SK-N-SH (cell line): ENCODE measurements around the gene B3GAT3.

Experiments
- ELF1 ChIP-seq: IDR thresholded peaks from 2 replicates; pipeline ENCODE4 v1.4.0; 2012
- FOXJ3 ChIP-seq: sonication (generic); formaldehyde crosslinking; IDR thresholded peaks from 2 replicates; pipeline ENCODE4 v1.5.1; 2020; ENCODE audit warnings: mild to moderate bottlenecking, missing genetic modification reagents
- RCOR1 ChIP-seq: fragments of 150-350 bp; IDR thresholded peaks from 2 replicates; pipeline ENCODE4 v1.6.1; 2017; ENCODE audit warnings: antibody characterized with exemption, low read length
- SMC3 ChIP-seq: IDR thresholded peaks from 2 replicates; pipeline ENCODE4 v1.6.1; 2012; ENCODE audit warnings: low read depth, low read length, improper control_type of control experiment
- TF ChIP-seq, protein P1 (sequence below): fragments of 200-600 bp; sonication (generic); IDR thresholded peaks from 2 replicates; pipeline ENCODE4 v1.6.1; 2017; ENCODE audit warnings: antibody characterized with exemption, mild to moderate bottlenecking, moderate library complexity

DNA sequence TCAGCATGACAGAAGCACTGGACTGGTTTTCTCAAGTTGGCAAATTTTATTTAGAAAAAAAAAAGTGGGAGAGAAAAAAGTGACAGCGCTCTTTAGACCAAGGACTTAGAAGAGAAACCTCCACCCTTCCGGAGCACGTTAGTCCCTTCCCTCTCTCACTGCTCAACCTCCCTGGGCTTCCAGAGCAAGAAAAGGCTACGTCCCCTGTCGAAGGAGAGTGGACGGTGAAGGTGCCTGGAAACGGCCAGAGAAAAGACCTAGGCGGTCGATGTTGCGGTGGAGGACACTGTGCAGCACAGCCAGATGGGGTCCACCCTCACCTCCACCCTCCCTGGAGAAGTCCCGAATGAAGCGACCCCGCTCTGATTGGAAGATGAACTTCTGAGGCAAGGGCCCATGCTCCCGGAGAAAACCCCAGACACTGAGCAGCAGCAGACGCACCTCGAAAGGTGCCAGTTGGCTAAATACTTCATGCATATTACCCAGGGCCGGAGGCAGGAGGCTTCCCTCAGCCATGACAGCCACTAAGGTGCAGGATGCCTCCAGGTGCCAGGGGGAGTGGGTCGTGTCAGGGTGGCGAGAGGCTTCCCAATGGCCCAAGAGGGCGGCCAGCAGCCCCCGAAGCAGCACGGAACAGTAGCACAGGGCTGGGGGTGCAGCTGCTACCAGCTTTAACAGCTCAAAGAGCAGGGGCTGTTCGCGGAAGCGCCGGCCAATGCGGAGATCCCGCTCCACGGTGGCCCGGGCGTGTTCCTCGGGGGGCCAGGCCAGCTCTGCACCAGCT is 25.2 kb upstream of the B3GAT3 start:
- TF ChIP-seq SMC3, result no peak
- TF ChIP-seq RCOR1, result no peak
- no peak for TF ChIP-seq FOXJ3 (CRISPR knock-in tag)
- TF ChIP-seq, protein P1, sequence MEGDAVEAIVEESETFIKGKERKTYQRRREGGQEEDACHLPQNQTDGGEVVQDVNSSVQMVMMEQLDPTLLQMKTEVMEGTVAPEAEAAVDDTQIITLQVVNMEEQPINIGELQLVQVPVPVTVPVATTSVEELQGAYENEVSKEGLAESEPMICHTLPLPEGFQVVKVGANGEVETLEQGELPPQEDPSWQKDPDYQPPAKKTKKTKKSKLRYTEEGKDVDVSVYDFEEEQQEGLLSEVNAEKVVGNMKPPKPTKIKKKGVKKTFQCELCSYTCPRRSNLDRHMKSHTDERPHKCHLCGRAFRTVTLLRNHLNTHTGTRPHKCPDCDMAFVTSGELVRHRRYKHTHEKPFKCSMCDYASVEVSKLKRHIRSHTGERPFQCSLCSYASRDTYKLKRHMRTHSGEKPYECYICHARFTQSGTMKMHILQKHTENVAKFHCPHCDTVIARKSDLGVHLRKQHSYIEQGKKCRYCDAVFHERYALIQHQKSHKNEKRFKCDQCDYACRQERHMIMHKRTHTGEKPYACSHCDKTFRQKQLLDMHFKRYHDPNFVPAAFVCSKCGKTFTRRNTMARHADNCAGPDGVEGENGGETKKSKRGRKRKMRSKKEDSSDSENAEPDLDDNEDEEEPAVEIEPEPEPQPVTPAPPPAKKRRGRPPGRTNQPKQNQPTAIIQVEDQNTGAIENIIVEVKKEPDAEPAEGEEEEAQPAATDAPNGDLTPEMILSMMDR, result no peak
- no peak for TF ChIP-seq ELF1
